Bone marrow (tissue), 2 donors: ENCODE measurements around the gene AFF4.
A peak's percentile ranks its signal among the peaks of the same experiment; 100 is the strongest.
"Not testable (repeated sequence)": the region's sequence is repeated elsewhere in the genome, so short reads cannot be mapped to it uniquely, and the experiment has no call there.

Experiments used
- DNase-seq, 2 donors: peaks; one replicate each; lab custom pipeline; 2025; lab: John Stamatoyannopoulos, UW

Gene AFF4, protein sequence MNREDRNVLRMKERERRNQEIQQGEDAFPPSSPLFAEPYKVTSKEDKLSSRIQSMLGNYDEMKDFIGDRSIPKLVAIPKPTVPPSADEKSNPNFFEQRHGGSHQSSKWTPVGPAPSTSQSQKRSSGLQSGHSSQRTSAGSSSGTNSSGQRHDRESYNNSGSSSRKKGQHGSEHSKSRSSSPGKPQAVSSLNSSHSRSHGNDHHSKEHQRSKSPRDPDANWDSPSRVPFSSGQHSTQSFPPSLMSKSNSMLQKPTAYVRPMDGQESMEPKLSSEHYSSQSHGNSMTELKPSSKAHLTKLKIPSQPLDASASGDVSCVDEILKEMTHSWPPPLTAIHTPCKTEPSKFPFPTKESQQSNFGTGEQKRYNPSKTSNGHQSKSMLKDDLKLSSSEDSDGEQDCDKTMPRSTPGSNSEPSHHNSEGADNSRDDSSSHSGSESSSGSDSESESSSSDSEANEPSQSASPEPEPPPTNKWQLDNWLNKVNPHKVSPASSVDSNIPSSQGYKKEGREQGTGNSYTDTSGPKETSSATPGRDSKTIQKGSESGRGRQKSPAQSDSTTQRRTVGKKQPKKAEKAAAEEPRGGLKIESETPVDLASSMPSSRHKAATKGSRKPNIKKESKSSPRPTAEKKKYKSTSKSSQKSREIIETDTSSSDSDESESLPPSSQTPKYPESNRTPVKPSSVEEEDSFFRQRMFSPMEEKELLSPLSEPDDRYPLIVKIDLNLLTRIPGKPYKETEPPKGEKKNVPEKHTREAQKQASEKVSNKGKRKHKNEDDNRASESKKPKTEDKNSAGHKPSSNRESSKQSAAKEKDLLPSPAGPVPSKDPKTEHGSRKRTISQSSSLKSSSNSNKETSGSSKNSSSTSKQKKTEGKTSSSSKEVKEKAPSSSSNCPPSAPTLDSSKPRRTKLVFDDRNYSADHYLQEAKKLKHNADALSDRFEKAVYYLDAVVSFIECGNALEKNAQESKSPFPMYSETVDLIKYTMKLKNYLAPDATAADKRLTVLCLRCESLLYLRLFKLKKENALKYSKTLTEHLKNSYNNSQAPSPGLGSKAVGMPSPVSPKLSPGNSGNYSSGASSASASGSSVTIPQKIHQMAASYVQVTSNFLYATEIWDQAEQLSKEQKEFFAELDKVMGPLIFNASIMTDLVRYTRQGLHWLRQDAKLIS

DNA sequence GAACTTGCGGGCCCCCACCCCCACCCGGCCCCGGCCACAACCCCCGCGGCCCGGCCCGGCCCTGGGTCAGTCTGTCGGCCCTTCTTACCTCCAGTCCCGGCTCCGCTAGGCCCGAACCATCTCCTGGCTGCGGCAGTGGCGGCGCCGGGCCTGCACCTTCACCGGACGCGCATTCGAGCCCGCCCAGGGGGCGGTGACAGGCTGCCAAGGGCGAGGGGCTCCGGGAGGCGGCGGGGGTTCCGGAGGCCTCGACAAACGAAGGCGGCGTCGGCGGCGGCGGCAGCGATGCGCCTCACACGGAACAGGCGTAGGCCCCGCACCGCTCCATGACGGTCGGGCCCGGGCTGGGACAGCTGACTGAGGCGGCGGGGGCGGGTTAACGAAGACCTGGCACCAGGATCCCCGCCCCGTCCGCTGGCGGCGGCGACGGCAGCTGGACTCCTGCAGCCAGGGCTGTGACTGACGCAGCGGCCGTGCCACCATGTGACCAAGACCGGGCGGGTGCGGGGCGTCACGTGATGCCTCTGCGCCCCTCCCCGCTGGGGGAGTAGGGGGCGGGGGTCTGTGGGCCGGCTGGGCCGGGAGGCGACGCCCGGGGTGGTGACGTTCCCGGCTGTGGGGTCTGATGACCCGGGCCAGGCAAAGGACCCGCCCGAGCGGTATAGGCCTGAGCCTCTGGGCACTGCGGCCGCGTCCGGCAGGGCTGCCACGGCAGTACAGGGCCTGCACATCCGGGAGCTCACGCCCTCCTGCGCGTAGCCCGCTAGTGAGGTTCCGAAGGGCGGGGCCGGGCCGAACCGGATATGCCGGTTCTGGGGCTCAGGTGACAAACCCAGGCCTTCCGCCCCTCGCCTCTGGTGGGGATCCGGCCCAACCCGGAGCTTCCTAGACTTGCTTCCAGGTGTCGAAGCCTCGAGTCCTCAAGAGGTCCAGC is at the start of gene AFF4:
Gene AFF4 (minus strand): TSS at position 464 of the 934 bp plus-strand sequence. CDS start 26,445 bp downstream, outside the sequence.
- peak; percentile 81 to 89 for DNase-seq

DNA sequence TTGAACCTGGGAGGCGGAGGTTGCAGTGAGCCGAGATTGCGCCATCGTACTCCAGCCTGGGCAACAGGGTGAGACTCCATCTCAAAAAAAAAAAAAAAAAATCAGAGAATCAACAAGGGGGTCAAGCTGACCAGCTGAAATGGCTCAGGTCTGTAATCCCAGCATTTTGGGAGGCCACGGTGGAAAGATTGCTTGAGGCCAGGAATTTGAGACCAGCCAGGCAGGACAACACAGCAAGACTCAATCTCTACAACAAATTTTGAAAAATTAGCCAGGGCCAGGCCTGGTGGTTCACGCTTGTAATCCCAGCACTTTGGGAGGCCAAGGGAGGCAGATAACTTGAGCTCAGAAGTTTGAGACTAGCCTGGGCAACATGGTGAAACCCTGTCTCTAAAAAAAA is 45.0 kb upstream of the AFF4 start:
- DNase-seq = not testable (repeated sequence)

DNA sequence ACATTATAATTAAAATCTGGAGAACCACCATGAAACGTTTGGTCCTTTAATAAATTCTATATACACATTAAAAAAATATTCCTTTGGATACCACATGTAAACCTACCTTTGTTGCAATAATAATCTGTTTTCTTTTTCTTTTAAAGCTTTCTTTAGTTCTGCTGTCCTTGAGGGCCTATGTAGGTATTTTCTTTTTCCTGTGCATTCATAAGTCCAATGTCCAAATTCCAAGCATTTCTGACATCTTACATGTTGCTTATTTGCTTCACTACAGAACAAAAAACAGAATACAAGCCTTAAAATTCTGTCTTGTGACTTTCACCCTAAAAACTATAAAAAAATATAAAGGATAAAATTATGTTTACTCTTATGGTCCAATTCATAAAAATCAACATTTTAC is 43.2 kb upstream of the AFF4 start:
- no peak for DNase-seq

DNA sequence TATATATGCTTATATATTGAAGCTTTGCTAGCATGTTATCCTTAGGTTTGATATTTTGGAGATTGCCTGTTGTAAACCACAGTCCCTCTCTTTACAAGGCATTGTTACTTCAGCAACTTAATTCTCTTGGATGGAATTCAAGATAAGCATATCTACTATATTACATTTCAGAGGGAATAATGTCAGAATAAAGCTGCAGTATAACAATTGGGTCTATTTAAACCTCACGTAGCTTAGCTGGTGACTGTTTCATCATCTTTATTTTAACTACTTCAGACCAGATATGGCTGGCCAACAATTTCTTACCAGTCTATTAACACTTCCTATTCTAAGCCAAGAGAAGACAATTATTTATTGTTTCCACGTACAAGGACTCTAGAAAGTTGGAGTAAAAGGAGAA is 35.8 kb upstream of the AFF4 start:
- DNase-seq = no peak

DNA sequence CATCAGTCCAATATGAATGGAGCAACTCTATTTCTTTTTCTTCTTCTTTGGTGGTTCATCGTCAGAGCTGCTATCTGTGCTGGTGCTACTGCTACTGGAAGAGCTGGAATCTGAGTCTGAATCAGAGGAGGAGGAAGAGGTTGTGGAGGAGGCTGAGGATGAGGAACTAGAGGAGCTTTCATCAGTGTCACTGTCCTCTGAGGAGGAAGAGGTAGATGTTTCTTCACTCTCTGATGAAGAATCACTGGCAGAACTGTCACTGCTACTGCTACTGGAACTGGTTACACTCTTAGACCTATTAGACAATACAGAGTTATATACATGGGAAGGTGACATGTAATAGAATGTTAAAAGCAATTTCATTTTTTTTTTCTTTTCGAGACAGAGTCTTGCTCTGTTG is 35.1 kb upstream of the AFF4 start:
- no peak for DNase-seq

DNA sequence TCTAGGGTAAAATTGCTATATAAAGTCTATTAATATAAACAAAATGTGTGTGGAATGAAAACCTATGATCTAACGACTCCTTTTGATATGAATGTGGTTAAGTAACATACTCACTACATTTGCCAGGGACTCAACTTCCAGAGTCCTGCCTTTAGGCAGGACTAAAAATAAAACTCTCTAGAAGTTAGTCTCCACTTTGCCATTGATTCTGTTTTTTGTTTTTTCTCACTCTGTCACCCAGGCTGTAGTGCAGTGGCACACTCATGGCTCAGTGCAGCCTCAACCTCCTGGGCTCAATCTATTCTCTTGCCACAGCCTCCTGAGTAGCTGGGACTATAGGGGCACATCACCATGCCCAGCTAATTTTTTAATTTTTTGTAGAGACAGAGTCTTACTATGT is 32.9 kb upstream of the AFF4 start:
- DNase-seq = no peak

DNA sequence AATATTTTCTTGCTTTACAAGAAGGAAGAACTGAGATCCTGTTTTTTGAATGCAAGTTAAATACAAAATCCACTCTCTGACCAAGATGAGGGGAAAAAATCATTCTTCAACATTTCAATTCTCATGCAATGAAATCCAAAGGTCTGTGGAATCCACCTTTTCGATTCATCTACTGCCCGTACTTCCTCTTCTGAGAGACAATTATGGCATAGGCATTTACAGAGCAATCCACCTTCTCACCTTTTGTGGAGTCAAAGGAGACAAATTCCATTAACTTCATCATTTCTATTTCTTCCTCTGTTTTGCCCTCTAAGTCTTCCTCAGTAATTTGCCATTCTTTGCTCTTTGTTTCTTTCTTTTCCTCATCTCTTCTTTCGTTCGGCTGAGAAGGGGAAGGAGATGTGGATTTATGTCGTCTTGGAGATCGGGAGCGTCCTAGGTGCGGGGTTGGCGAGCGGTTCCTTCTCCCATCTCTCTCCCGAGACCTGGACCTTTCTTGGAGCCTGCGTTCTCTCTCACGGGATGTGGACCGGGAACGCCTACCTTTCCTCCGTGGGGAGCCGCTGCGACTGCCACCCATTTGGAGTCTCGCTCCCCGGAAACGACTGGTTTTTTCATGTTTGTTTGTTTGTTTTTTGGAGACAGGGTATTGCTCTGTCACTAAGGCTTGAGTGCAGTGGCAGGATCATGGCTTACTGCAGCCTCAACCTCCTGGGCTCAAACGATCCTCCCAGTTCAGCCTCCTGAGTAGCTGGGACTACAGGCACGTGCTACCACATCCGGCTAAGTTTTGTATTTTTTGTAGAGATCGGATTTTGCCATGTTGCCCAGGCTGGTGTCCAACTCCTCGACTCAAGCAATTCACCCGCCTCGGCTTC is 24.3 kb upstream of the AFF4 start:
- DNase-seq = no peak

DNA sequence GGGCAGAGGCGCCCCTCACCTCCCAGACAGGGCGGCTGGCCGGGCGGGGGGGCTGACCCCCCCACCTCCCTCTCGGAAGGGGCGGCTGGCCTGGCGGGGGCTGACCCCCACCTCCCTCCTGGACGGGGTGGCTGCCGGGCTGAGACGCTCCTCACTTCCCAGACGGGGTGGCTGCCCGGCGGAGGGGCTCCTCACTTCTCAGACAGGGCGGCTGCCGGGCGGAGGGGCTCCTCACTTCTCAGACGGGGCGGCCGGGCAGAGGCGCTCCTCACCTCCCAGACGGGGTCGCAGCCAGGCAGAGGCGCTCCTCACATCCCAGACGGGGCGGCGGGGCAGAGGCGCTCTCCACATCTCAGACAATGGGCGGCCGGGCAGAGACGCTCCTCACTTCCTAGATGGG is 19.5 kb upstream of the AFF4 start:
- not testable (repeated sequence) for DNase-seq

DNA sequence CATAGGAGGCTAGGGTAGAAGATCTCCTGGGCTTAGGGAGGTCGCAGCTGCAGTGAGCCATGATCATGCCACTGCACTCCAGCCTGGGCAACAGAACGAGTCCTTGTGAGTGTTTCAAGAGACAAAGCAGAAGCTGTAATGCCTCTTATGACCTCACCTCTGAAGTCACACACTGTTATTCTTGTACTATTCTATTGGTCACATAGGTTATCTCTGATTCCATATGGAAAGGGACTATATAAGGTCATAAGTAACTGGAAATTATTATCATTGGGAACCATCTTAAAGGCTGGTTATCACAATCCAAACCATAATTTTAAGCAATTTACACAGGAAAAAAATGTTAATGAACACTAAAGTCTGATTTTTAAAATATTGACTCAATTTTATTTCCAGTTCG is 17.9 kb upstream of the AFF4 start:
- no peak for DNase-seq

DNA sequence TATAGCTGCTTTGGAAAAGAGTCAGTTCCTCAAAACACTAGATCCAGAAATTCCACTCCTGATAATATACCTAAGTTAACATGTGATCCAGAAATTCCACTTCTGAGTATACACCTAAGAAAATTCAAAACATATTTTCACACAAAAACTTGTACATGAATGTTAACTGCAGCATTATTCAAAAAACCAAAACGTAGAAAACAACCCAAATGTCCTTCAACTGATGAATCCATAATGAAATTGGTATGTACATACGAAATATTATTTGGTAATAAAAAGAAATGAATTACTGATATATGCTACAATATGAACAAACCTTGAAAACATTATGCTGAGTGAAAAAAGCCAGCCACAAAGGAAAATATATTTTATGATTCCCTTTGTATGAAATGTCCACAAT is 16.5 kb upstream of the AFF4 start:
- DNase-seq = no peak

DNA sequence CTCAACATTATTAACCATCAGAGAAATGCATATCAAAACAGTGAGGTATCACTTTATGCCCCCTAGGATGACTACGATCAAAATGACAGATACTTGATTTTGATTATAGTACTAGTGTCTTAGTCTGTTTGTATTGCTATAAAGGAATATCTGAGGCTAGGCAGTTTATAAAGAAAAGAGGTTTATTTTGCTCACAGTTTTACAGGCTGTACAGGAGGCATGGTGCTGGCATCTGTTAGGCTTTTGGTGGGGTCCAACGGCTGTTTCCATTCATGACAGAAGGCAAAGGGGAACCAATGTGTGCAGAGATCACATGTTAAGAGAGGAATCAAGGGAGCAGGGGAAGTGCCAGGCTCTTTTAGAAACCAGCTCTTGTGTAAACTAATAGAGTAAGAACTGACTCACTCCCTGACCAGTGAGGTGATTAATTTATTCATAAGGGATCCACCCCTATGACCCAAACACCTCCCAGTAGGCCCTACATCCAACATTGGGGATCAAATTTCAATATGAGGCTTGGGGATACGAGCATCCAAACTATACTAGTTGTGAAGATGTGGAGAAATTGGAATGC is 16.0 kb upstream of the AFF4 start:
- DNase-seq = no peak

DNA sequence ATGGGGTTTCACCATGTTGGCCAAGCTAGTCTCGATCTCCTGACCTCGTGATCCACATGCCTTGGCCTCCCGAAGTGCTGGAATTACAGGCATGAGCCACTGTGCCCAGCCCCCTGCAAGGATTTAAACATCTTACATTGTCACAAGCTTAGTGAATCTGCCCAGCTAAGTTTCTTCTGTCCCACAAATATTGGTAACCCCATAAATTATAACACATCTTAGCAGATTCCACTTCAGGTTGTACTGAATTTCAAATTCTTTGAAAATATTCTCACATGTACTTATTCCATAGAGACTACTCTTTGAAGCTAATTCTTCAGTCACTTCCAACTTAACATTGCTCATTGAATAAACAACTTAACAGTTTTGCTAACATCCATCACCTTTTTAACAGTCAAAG is 13.4 kb upstream of the AFF4 start:
- no peak for DNase-seq

DNA sequence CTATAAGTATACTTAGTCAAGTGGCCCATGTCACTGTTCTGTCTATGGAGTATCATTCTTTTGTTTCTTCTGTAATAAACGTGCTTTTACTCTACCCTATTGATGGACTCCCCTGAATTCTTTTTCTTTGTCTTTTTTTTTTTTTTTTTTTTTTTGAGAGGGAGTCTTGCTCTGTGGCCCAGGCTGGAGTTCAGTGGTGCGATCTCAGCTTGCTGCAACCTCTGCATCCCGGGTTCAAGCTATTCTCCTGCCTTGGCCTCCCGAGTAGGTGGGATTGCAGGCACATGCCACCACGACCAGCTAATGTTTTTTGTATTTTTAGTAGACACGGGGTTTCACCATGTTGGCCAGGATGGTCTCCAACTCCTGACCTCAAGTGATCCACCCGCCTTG is 9.0 kb upstream of the AFF4 start:
- DNase-seq = not testable (repeated sequence)

DNA sequence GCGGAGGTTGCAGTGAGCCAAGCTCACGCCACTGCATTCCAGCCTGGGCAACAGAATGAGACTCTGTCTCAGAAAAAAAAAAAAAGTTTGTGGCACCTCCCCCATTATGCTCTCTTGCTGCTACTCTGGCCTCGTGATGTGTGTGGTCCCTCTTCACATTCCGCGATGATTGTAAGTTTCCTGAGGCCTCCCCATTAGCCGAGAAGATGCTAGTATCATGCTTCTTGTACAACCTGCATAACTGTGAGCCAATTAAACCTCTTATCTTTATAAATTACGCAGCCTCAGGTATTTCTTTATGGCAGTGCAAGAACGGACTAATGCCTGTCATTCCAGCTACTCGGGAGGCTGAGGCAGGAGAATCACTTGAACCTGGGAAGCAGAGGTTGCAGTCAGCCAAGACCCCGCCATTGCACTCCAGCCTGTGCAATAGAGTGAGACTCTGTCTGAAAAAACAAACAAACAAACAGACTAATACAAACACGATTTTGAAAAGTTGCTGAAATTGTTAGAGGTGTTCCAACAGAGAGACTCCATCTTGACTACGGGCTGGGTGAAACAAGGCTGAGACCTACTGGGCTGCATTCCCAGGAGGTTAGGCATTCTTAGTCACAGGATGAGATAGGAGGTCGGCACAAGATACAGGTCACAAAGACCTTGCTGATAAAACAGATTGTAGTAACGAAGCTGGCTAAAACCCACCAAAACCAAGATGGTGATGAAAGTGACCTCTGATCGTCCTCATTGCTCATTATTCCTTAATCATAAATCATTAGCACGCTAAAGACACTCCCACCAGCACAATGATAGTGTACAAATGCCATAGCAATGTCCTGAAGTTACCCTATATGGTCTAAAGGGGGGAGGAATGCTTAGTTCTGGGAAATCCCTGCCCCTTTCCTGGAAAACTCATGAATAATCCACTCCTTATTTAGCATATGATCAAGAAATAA is 8.3 kb upstream of the AFF4 start:
- DNase-seq = no peak

DNA sequence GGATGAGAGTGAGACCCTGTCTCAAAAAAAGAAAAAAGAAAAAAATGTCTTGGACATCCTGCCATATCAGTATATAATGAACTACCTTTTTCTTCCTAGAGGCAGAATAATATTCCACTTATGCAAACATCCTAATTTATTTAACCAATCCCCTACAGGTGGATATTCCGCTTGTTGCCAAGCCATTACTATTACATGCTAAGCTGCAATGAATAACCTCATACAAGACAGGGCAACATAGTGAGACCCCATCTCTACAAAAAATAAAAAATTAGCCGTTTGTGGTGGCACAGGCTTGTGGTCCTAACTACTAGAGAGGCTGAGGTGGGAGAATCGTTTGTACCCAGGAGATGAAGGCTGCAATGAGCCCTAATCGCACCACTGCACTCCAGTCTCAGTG is 1.7 kb upstream of the AFF4 start:
- DNase-seq = no peak

DNA sequence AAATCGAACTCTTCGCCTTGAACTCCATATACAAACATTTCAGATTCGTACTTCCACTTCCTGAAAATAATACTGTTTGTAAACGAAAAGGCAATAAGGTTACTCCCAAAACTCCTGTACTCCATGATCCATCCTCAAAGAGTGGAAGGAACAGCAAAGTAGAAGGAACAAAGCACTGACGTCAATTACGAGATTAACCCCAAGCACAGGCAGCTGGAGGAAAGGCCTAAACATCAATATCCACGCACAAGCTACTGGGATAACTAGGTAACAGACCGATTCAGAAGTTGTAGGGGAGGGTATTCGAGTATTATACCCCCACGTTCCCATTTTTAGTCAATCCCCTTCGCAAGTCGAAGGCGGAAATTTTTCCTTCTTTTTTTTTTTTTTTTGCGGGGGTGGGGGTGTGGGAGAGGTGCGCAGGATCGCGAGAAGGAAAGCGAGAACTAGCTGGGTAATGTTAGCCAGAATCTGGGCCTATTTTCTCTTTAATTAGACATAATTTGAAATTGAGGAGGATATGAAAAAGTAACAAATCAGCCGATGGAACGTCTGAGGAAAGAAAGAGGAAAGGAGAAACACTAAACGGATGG is 909 bp downstream of the AFF4 start:
- DNase-seq = peak in 1 of 2 donors; percentile 48

DNA sequence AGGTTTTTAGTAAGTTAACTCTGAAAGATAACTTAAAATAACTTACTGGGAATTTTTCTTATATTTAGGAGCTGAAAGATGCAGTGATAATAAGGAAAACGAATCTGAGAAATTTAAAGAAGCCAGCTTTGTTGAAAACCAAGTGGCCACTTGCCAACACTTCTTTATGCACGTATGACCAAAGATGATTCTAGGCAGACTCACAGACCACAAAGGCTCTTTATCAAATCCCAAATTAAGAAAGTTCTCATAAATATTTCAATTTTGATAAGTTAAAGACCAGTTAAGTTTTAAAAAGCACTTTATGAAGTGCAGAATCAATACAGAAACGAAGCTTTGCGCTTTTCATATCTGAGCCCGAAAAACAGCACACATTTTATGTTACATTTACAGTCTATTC is 1.5 kb downstream of the AFF4 start:
- no peak for DNase-seq

DNA sequence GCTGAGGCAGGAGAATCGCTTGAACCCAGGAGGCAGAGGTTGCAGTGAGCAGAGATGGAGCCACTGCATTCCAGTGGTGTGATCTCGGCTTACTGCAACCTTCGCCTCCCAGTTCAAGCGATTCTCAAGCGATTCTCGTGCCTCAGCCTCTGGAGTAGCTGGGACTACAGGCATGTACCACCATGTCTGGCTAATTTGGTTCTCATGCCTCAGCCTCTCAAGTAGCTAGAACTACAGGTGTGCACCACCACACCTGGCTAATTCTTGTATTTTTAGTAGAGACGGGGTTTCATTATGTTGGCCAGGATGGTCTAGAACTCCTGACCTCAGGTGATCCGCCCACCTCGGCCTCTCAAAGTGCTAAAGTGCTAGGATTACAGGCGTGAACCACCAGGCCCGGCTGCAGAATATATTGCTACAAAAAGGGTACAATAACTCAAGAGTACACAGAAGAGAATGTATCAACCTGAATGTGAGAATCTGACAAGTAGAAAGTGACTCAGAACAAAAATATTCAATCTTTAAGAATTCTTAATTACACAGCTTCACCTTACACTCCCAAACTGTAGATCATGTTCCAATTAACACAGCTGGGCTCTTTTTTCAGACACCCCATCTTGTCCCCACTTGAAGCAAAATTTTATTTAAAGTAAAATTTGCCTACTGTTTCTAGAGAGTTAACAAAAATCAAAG is 2.2 kb downstream of the AFF4 start:
- not testable (repeated sequence) for DNase-seq
